A673 (cell line): ENCODE data around the gene TM2D3. TPM values are rescaled to one million over a fixed set of nuclear protein-coding genes. Genes with fewer than 3 reads are reported as not detected.

Experiments used
- BruUV-seq: library from RNA; stranded (reverse); fragments of 400-500 nt; replicated peaks from 2 replicates; lab custom pipeline; 2021; lab: Mats Ljungman, UMichigan
- CTCF ChIA-PET: fragments of 300-600 bp; sonication (Branson Sonifier 250); formaldehyde crosslinking; loops from one replicate; lab custom pipeline; 2022; ENCODE audit warnings: antibody characterized with exemption; lab: Charles Lee
- POLR2A ChIA-PET: fragments of 300-600 bp; sonication (Branson Sonifier 250); formaldehyde crosslinking; loops from one replicate; lab custom pipeline; 2022; ENCODE audit warnings: antibody characterized with exemption; ENCODE audit not compliant: low non-redundant PET; lab: Charles Lee
- DNase-seq: peaks from one replicate; pipeline ENCODE4 v3.0.0-alpha.2; 2015; ENCODE audit warnings: low spot score
- H3K27ac ChIP-seq: fragments of 200-600 bp; sonication (generic); 2 replicates; pipeline ENCODE4 v1.5.1; 2016; ENCODE audit warnings: mixed run types, low read depth, mild to moderate bottlenecking, mixed read lengths, antibody characterized with exemption, low read length; ENCODE audit not compliant: poor library complexity, severe bottlenecking
- H3K27me3 ChIP-seq: fragments of 200-600 bp; sonication (generic); replicated peaks from 2 replicates; pipeline ENCODE4 v1.6.1; 2017; ENCODE audit warnings: mixed run types, low read depth, mild to moderate bottlenecking, mixed read lengths, antibody characterized with exemption, low read length; ENCODE audit not compliant: insufficient read depth, poor library complexity
- H3K36me3 ChIP-seq: fragments of 200-600 bp; sonication (generic); 2 replicates; pipeline ENCODE4 v1.6.1; 2016; ENCODE audit warnings: mixed run types, mild to moderate bottlenecking, mixed read lengths, antibody characterized with exemption, low read length; ENCODE audit not compliant: insufficient read depth, poor library complexity, severe bottlenecking
- H3K4me1 ChIP-seq: fragments of 200-600 bp; sonication (generic); 2 replicates; pipeline ENCODE4 v1.6.1; 2017; ENCODE audit warnings: mixed run types, mild to moderate bottlenecking, mixed read lengths, antibody characterized with exemption, low read length; ENCODE audit not compliant: insufficient read depth, poor library complexity, severe bottlenecking
- H3K4me3 ChIP-seq: fragments of 200-600 bp; sonication (generic); 2 replicates; pipeline ENCODE4 v1.5.1; 2016; ENCODE audit warnings: low read depth, mixed run types, mild to moderate bottlenecking, mixed read lengths, low read length; ENCODE audit not compliant: poor library complexity, severe bottlenecking
- H3K9me3 ChIP-seq: fragments of 200-600 bp; sonication (generic); 2 replicates; pipeline ENCODE4 v1.6.1; 2016; ENCODE audit warnings: mixed run types, low read depth, mild to moderate bottlenecking, mixed read lengths, antibody characterized with exemption, low read length; ENCODE audit not compliant: poor library complexity, severe bottlenecking
- EZH2 ChIP-seq: fragments of 200-600 bp; sonication (generic); IDR thresholded peaks from 2 replicates; pipeline ENCODE4 v1.6.1; 2017; ENCODE audit warnings: borderline replicate concordance, low read depth, mild to moderate bottlenecking, mixed read lengths, antibody characterized with exemption, low read length; ENCODE audit not compliant: poor library complexity, severe bottlenecking
- intact Hi-C: fragments of 100-400 bp; cut with micrococcal nuclease; formaldehyde crosslinking; loops from one replicate; pipeline ENCODE4 v1.10.0; 2022; ENCODE audit not compliant: unreplicated experiment
- total RNA-seq: library from RNA; stranded (reverse); gene quantifications from 2 replicates; pipeline ENCODE4 v1.2.3, GENCODE V29; 2021
- TF ChIP-seq, protein P1 (sequence below): fragments of 300-800, 200-600 bp; sonication (generic); conservative IDR thresholded peaks from 2 replicates; pipeline ENCODE4 v1.5.1; 2017; ENCODE audit warnings: low read depth, mild to moderate bottlenecking, antibody characterized with exemption, low read length, moderate library complexity, mixed read lengths

Gene TM2D3
- total RNA-seq, 1 experiment from 2014 or later = 49.4 TPM

- CTCF ChIA-PET = no interaction called here
- no TSS peak for BruUV-seq
- Histone ChIP-seq H3K9me3 (no peaks in the 10 kb centered on the region), H3K36me3 (no peaks in the 10 kb centered on the region), H3K4me3 (no peak overlapping the region), H3K27me3 (no peaks in the 10 kb centered on the region), H3K4me1 (peaks cover 13% of the 10 kb centered on the region), H3K27ac (no peak overlapping the region)
- TF ChIP-seq EZH2 = no peak
- TF ChIP-seq, protein P1, sequence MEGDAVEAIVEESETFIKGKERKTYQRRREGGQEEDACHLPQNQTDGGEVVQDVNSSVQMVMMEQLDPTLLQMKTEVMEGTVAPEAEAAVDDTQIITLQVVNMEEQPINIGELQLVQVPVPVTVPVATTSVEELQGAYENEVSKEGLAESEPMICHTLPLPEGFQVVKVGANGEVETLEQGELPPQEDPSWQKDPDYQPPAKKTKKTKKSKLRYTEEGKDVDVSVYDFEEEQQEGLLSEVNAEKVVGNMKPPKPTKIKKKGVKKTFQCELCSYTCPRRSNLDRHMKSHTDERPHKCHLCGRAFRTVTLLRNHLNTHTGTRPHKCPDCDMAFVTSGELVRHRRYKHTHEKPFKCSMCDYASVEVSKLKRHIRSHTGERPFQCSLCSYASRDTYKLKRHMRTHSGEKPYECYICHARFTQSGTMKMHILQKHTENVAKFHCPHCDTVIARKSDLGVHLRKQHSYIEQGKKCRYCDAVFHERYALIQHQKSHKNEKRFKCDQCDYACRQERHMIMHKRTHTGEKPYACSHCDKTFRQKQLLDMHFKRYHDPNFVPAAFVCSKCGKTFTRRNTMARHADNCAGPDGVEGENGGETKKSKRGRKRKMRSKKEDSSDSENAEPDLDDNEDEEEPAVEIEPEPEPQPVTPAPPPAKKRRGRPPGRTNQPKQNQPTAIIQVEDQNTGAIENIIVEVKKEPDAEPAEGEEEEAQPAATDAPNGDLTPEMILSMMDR = no peak
- POLR2A ChIA-PET = no interaction called here
- DNase-seq = peak; percentile 85
- intact Hi-C loops = no loop called here
Observed at GRCh38 chr15:101615986-101616848, 36.0 kb downstream of the TM2D3 start.

- H3K27me3 ChIP-seq = no peaks in the 10 kb centered on the region
- ChIA-PET CTCF (interaction anchor here (0.6 kb wide), 1 partner anchor 101 kb away, joined by 3 read pairs; no protein-coding TSS in a partner anchor), POLR2A (no interaction called here)
- H3K4me1 ChIP-seq = peaks cover 13% of the 10 kb centered on the region
- no peaks in the 10 kb centered on the region for H3K36me3 ChIP-seq
- DNase-seq = no peak
- H3K9me3 ChIP-seq = no peaks in the 10 kb centered on the region
- H3K4me3 ChIP-seq = no peak overlapping the region
- BruUV-seq = no TSS peak
- intact Hi-C loops = no loop called here
- H3K27ac ChIP-seq = no peak overlapping the region
- no peak for TF ChIP-seq EZH2
- TF ChIP-seq, protein P1 = no peak
Observed at GRCh38 chr15:101615414-101615985, 36.7 kb downstream of the TM2D3 start.

DNA sequence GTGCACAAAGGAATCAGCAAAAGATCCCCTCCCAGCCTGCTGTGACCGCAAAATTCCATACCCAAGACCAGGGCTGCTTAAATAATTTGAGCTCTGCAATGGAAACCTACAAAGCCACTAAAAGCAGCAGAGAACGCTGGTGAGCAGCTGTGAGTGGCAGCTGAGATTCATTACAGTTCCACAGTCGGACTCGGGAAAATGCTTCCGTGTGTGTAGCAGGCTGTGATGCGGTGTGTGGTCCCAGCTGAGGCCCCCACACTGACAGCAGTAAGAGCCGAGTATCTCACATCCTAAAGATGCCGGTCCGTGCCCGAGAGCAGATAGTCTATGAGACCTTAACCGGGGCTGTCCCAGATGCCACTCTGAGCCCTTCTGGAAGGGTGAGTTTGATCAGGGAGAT lies 37.4 kb downstream of the TM2D3 start:
- Histone ChIP-seq H3K4me1 (peaks cover 13% of the 10 kb centered on the region), H3K4me3 (no peak overlapping the region), H3K27me3 (no peaks in the 10 kb centered on the region), H3K9me3 (no peaks in the 10 kb centered on the region), H3K36me3 (no peaks in the 10 kb centered on the region), H3K27ac (no peak overlapping the region)
- intact Hi-C loops = no loop called here
- no TSS peak for BruUV-seq
- CTCF ChIA-PET = interaction anchor here (0.6 kb wide), 1 partner anchor 101 kb away, joined by 3 read pairs; no protein-coding TSS in a partner anchor
- DNase-seq = no peak
- POLR2A ChIA-PET = no interaction called here
- TF ChIP-seq, protein P1 = no peak
- TF ChIP-seq EZH2 = no peak
